Mammary epithelial cell (primary cell): ENCODE measurements around the gene PNO1.

Experiments
- EZH2 ChIP-seq: IDR thresholded peaks from 2 replicates; pipeline ENCODE4 v1.6.1; 2012; ENCODE audit warnings: low read length, inconsistent platforms, borderline replicate concordance
- TF ChIP-seq, protein P1 (sequence below), 2 donors: IDR thresholded peaks in 1 of 2; conservative IDR thresholded peaks in 1 of 2; 2 replicates each; pipeline ENCODE4 v1.5.1; 2011 to 2012; ENCODE audit warnings: inconsistent platforms in 2 of 2, low read length in 2 of 2, mild to moderate bottlenecking in 2 of 2, control low read depth in 1 of 2, low read depth in 1 of 2; ENCODE audit not compliant: insufficient read depth in 1 of 2; ENCODE audit errors: extremely low read depth in 1 of 2

DNA sequence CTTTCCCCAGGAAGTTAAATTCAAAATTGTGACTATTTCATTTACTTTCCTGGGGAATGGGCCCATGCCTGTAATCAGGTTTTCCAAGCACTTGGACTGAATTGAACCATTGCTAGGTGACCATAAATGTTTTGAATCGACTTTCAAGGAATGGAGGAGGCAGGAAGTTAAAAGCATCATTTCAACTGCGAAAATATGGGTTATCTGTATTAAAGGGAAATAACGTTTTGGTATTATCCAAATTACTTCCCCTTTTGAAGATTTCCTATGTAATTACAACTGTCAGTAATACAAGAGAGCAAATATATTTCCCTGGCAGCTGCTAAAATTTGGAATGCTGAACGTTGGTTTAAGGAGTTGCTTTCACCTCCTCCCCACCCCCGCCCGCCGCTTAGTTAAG, 19.0 kb downstream of the PNO1 start:
- TF ChIP-seq, protein P1, sequence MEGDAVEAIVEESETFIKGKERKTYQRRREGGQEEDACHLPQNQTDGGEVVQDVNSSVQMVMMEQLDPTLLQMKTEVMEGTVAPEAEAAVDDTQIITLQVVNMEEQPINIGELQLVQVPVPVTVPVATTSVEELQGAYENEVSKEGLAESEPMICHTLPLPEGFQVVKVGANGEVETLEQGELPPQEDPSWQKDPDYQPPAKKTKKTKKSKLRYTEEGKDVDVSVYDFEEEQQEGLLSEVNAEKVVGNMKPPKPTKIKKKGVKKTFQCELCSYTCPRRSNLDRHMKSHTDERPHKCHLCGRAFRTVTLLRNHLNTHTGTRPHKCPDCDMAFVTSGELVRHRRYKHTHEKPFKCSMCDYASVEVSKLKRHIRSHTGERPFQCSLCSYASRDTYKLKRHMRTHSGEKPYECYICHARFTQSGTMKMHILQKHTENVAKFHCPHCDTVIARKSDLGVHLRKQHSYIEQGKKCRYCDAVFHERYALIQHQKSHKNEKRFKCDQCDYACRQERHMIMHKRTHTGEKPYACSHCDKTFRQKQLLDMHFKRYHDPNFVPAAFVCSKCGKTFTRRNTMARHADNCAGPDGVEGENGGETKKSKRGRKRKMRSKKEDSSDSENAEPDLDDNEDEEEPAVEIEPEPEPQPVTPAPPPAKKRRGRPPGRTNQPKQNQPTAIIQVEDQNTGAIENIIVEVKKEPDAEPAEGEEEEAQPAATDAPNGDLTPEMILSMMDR (conservative IDR thresholded peaks at IDR 0.05 in 1 of 2, IDR thresholded peaks at IDR 0.05 in 1 of 2; ENCODE audit: extremely low read depth in 1 of 2, insufficient read depth in 1 of 2, low read depth in 1 of 2, low read length in 2 of 2), result no peak
- no peak for TF ChIP-seq EZH2
